Measurements from ENCODE around the gene AFG3L2. TPM values are rescaled to one million over a fixed set of nuclear protein-coding genes. Genes with fewer than 3 reads are reported as not detected.

The AFG3L2 gene
- total and polyA plus RNA-seq, 2 of the 13 experiments (the other 11 are each of a cell fraction or from before 2014, with no cell fraction given), result 28.6 to 86.9 TPM

GRCh38 chr18:12376754-12377555 lies at the start of gene AFG3L2 (continued):
- TF ChIP-seq ZBTB4 (CRISPR knock-in tag; IDR thresholded peaks at IDR 0.05; ENCODE audit: borderline replicate concordance), result no peak
- no peak for TF ChIP-seq ZNF652 (CRISPR knock-in tag; IDR thresholded peaks at IDR 0.05; ENCODE audit: borderline replicate concordance, low read depth)
- TF ChIP-seq TEF (CRISPR knock-in tag; IDR thresholded peaks at IDR 0.05), result peak; percentile 26; the same call in 1 of the 2 replicates
- TF ChIP-seq SNAPC2 (CRISPR knock-in tag; IDR thresholded peaks at IDR 0.05), result no peak
- peak; percentile 94 for TF ChIP-seq CCDC6 (CRISPR knock-in tag; IDR thresholded peaks at IDR 0.05)
- TF ChIP-seq CBX2 (IDR thresholded peaks at IDR 0.05; ENCODE audit: low read depth, low read length), result no peak
- no peak for TF ChIP-seq CBX2 (CRISPR knock-in tag; IDR thresholded peaks at IDR 0.05; ENCODE audit: low read depth)
- TF ChIP-seq ISL2 (CRISPR knock-in tag; IDR thresholded peaks at IDR 0.05), result peak; percentile 50; the same call in 1 of the 2 replicates
- TF ChIP-seq MZF1 (CRISPR knock-in tag; IDR thresholded peaks at IDR 0.05; ENCODE audit: borderline replicate concordance), result no peak
- TF ChIP-seq ZNF775 (CRISPR knock-in tag; IDR thresholded peaks at IDR 0.05; ENCODE audit: borderline replicate concordance), result no peak
- no peak for TF ChIP-seq ZBTB33 (CRISPR knock-in tag; IDR thresholded peaks at IDR 0.05)
- TF ChIP-seq SP5 (CRISPR knock-in tag; IDR thresholded peaks at IDR 0.05; ENCODE audit: borderline replicate concordance, low read depth), result peak; percentile 80; the same call in 1 of the 2 replicates
- TF ChIP-seq ZNF414 (CRISPR knock-in tag; IDR thresholded peaks at IDR 0.05), result no peak; the same call in 1 of the 2 replicates
- TF ChIP-seq ZNF354B (CRISPR knock-in tag; IDR thresholded peaks at IDR 0.05), result no peak
- no peak for TF ChIP-seq ZNF24 (IDR thresholded peaks at IDR 0.05)
- no peak; the same call in 1 of the 2 replicates for TF ChIP-seq KDM4B (CRISPR knock-in tag; IDR thresholded peaks at IDR 0.05)
- peak; percentile 97 for TF ChIP-seq HINFP (CRISPR knock-in tag; IDR thresholded peaks at IDR 0.05; ENCODE audit: low read depth)
- TF ChIP-seq JUN (CRISPR knock-in tag; IDR thresholded peaks at IDR 0.05), result no peak; the same call in 1 of the 2 replicates
- no peak for TF ChIP-seq RFXANK (CRISPR knock-in tag; IDR thresholded peaks at IDR 0.05)
- TF ChIP-seq ZNF136 (CRISPR knock-in tag; IDR thresholded peaks at IDR 0.05; ENCODE audit: low read depth), result no peak

Measured in HepG2 (cell line).